GM18867 (cell line): Measurements from ENCODE around the gene ARSH.
"Not testable (repeated sequence)": the region's sequence is repeated elsewhere in the genome, so short reads cannot be mapped to it uniquely, and the experiment has no call there.

Experiments used
- ATAC-seq: cut with Tn5 transposase; IDR thresholded peaks from one replicate; pipeline ENCODE4 v1.9.1; 2021; ENCODE audit warnings: mild to moderate bottlenecking, moderate library complexity; ENCODE audit not compliant: unreplicated experiment

ARSH gene

GRCh38 chrX:3006495-3006894, at the start of gene ARSH:
Gene ARSH (plus strand): TSS chrX:3006546. CDS start chrX:3006613, 67 bp downstream.
- ATAC-seq, result no peak

GRCh38 chrX:2958199-2958598, 48.1 kb upstream of the ARSH start:
- ATAC-seq, result no peak

- ATAC-seq, result no peak
Observed at GRCh38 chrX:2960861-2961515, 45.4 kb upstream of the ARSH start.

GRCh38 chrX:2962381-2962780, 44.0 kb upstream of the ARSH start:
- ATAC-seq, result no peak

GRCh38 chrX:2963449-2963848, 42.9 kb upstream of the ARSH start:
- ATAC-seq, result not testable (repeated sequence)

- ATAC-seq, result not testable (repeated sequence)
Observed at GRCh38 chrX:2963992-2964794, 42.2 kb upstream of the ARSH start.

- ATAC-seq, result no peak
Observed at GRCh38 chrX:2965965-2966364, 40.4 kb upstream of the ARSH start.

- no peak for ATAC-seq
Observed at GRCh38 chrX:2967012-2967411, 39.3 kb upstream of the ARSH start.

GRCh38 chrX:2967584-2967983, 38.8 kb upstream of the ARSH start:
- no peak for ATAC-seq

GRCh38 chrX:2967998-2968909, 38.1 kb upstream of the ARSH start:
- no peak for ATAC-seq

- no peak for ATAC-seq
Observed at GRCh38 chrX:2969021-2969420, 37.3 kb upstream of the ARSH start.

- ATAC-seq, result no peak
Observed at GRCh38 chrX:2972391-2972790, 34.0 kb upstream of the ARSH start.

GRCh38 chrX:2974961-2975360, 31.4 kb upstream of the ARSH start:
- no peak for ATAC-seq

GRCh38 chrX:2978639-2979038, 27.7 kb upstream of the ARSH start:
- ATAC-seq, result not testable (repeated sequence)

GRCh38 chrX:2984342-2984741, 22.0 kb upstream of the ARSH start:
- ATAC-seq, result no peak

GRCh38 chrX:2989565-2989964, 16.8 kb upstream of the ARSH start:
- no peak for ATAC-seq

- no peak for ATAC-seq
Observed at GRCh38 chrX:3010532-3010931, 4.2 kb downstream of the ARSH start.

- ATAC-seq, result no peak
Observed at GRCh38 chrX:3017492-3017891, 11.1 kb downstream of the ARSH start.

GRCh38 chrX:3024176-3024575, 17.8 kb downstream of the ARSH start:
- ATAC-seq, result no peak

- no peak for ATAC-seq
Observed at GRCh38 chrX:3026074-3026815, 19.9 kb downstream of the ARSH start.

- no peak for ATAC-seq
Observed at GRCh38 chrX:3029129-3029528, 22.8 kb downstream of the ARSH start.
